Subcutaneous abdominal adipose tissue (tissue), 5 donors: ENCODE measurements around the gene DNAAF8.

Experiments
- H3K27ac ChIP-seq: one replicate; pipeline ENCODE4 v1.7.0; 2013; ENCODE audit warnings: low read depth, mild to moderate bottlenecking, inconsistent platforms, low read length, moderate library complexity
- H3K27me3 ChIP-seq, 5 donors: one replicate each; pipeline ENCODE4 v1.7.0; 2013; ENCODE audit warnings: low read length in 5 of 5, inconsistent platforms in 1 of 5; ENCODE audit not compliant: control insufficient read depth in 5 of 5, insufficient read depth in 4 of 5
- H3K36me3 ChIP-seq, 5 donors: one replicate each; pipeline ENCODE4 v1.7.0; 2013; ENCODE audit warnings: low read length in 5 of 5; ENCODE audit not compliant: control insufficient read depth in 5 of 5, insufficient read depth in 5 of 5
- H3K4me1 ChIP-seq, 5 donors: one replicate each; pipeline ENCODE4 v1.7.0; 2013; ENCODE audit warnings: low read length in 5 of 5, mild to moderate bottlenecking in 3 of 5, moderate library complexity in 1 of 5; ENCODE audit not compliant: control insufficient read depth in 5 of 5, insufficient read depth in 5 of 5
- H3K4me3 ChIP-seq, 5 donors: one replicate each; pipeline ENCODE4 v1.7.0; 2013; ENCODE audit warnings: low read length in 5 of 5, low read depth in 1 of 5
- H3K9ac ChIP-seq, 5 donors: one replicate each; pipeline ENCODE4 v1.7.0; 2013; ENCODE audit warnings: low read length in 5 of 5, mild to moderate bottlenecking in 4 of 5, moderate library complexity in 3 of 5
- H3K9me3 ChIP-seq, 5 donors: one replicate each; pipeline ENCODE4 v1.7.0; 2013; ENCODE audit warnings: low read length in 5 of 5; ENCODE audit not compliant: control insufficient read depth in 5 of 5
- donor health status: healthy.
- donor health status: healthy.
- donor health status: healthy.
- donor health status: healthy.
- donor health status: healthy.

Gene DNAAF8

GRCh38 chr16:4787627-4788482 is 53.5 kb downstream of the DNAAF8 start, which contains the start of gene SEPTIN12:
TSS of gene SEPTIN12 (minus strand) at chr16:4788345. CDS start at chr16:4787645, 700 bp downstream.
- H3K4me3 ChIP-seq, result no peak within 1 kb of the TSS
- H3K27ac ChIP-seq, result no peak within 1 kb of the TSS
- no peaks in the 10 kb centered on the region for H3K36me3 ChIP-seq
- no peak within 1 kb of the TSS for H3K9ac ChIP-seq
- no peaks in the 10 kb centered on the region for H3K9me3 ChIP-seq
- H3K4me1 ChIP-seq, result no peaks in the 10 kb centered on the region
- peaks cover 0 to 2% (median 0%) of the 10 kb centered on the region in 5 donors for H3K27me3 ChIP-seq

GRCh38 chr16:4788489-4788889 is 54.2 kb downstream of the DNAAF8 start:
- no peak overlapping the region for H3K27ac ChIP-seq
- no peaks in the 10 kb centered on the region for H3K9me3 ChIP-seq
- no peak overlapping the region for H3K4me3 ChIP-seq
- no peaks in the 10 kb centered on the region for H3K4me1 ChIP-seq
- no peak overlapping the region for H3K9ac ChIP-seq
- H3K36me3 ChIP-seq, result no peaks in the 10 kb centered on the region
- H3K27me3 ChIP-seq, result peaks cover 0 to 2% (median 0%) of the 10 kb centered on the region in 5 donors

- H3K9ac ChIP-seq, result no peak overlapping the region
- H3K4me3 ChIP-seq, result no peak overlapping the region
- H3K4me1 ChIP-seq, result no peaks in the 10 kb centered on the region
- H3K27me3 ChIP-seq, result peaks cover 0 to 2% (median 0%) of the 10 kb centered on the region in 5 donors
- H3K9me3 ChIP-seq, result no peaks in the 10 kb centered on the region
- H3K27ac ChIP-seq, result no peak overlapping the region
- H3K36me3 ChIP-seq, result no peaks in the 10 kb centered on the region
Observed at GRCh38 chr16:4788910-4789309, 54.6 kb downstream of the DNAAF8 start.

- no peaks in the 10 kb centered on the region for H3K9me3 ChIP-seq
- no peak overlapping the region for H3K27ac ChIP-seq
- no peak overlapping the region for H3K9ac ChIP-seq
- no peaks in the 10 kb centered on the region for H3K4me1 ChIP-seq
- no peaks in the 10 kb centered on the region for H3K36me3 ChIP-seq
- H3K27me3 ChIP-seq, result peaks cover 0 to 2% (median 0%) of the 10 kb centered on the region in 5 donors
- H3K4me3 ChIP-seq, result no peak overlapping the region
Observed at GRCh38 chr16:4790261-4790660, 55.9 kb downstream of the DNAAF8 start.

- H3K9ac ChIP-seq, result no peak overlapping the region
- no peak overlapping the region for H3K27ac ChIP-seq
- no peaks in the 10 kb centered on the region for H3K4me1 ChIP-seq
- no peaks in the 10 kb centered on the region for H3K9me3 ChIP-seq
- no peaks in the 10 kb centered on the region for H3K36me3 ChIP-seq
- peaks cover 0 to 2% (median 0%) of the 10 kb centered on the region in 5 donors for H3K27me3 ChIP-seq
- H3K4me3 ChIP-seq, result no peak overlapping the region
Observed at GRCh38 chr16:4790871-4791270, 56.5 kb downstream of the DNAAF8 start.

GRCh38 chr16:4792951-4793513 is 58.7 kb downstream of the DNAAF8 start:
- H3K27me3 ChIP-seq, result no peaks in the 10 kb centered on the region
- no peak overlapping the region for H3K4me3 ChIP-seq
- H3K27ac ChIP-seq, result no peak overlapping the region
- no peaks in the 10 kb centered on the region for H3K9me3 ChIP-seq
- H3K36me3 ChIP-seq, result peaks cover 0 to 11% (median 0%) of the 10 kb centered on the region in 5 donors
- H3K9ac ChIP-seq, result no peak overlapping the region
- no peaks in the 10 kb centered on the region for H3K4me1 ChIP-seq

GRCh38 chr16:4795181-4795827 is 61.0 kb downstream of the DNAAF8 start, which contains the start of gene SMIM22:
TSS of gene SMIM22 (plus strand) at chr16:4795369. CDS start at chr16:4795735, 366 bp downstream.
- no peak within 1 kb of the TSS for H3K4me3 ChIP-seq
- peaks cover 0 to 3% (median 0%) of the 10 kb centered on the region in 5 donors for H3K4me1 ChIP-seq
- H3K9me3 ChIP-seq, result no peaks in the 10 kb centered on the region
- H3K36me3 ChIP-seq, result peaks cover 0 to 16% (median 3%) of the 10 kb centered on the region in 5 donors
- H3K9ac ChIP-seq, result no peak within 1 kb of the TSS
- no peaks in the 10 kb centered on the region for H3K27me3 ChIP-seq
- no peak within 1 kb of the TSS for H3K27ac ChIP-seq

GRCh38 chr16:4795828-4796572 is 61.7 kb downstream of the DNAAF8 start:
- Histone ChIP-seq H3K27ac (no peak overlapping the region), H3K27me3 (no peaks in the 10 kb centered on the region), H3K9ac (no peak overlapping the region), H3K36me3 (peaks cover 0 to 16% (median 3%) of the 10 kb centered on the region in 5 donors), H3K4me1 (peaks cover 0 to 10% (median 0%) of the 10 kb centered on the region in 5 donors), H3K4me3 (no peak overlapping the region), H3K9me3 (no peaks in the 10 kb centered on the region)

GRCh38 chr16:4796982-4797804 is 62.9 kb downstream of the DNAAF8 start:
- peaks cover 0 to 16% (median 3%) of the 10 kb centered on the region in 5 donors for H3K36me3 ChIP-seq
- H3K4me3 ChIP-seq, result no peak overlapping the region
- H3K4me1 ChIP-seq, result peaks cover 0 to 22% (median 11%) of the 10 kb centered on the region in 5 donors
- no peak overlapping the region for H3K9ac ChIP-seq
- no peak overlapping the region for H3K27ac ChIP-seq
- H3K9me3 ChIP-seq, result no peaks in the 10 kb centered on the region
- H3K27me3 ChIP-seq, result no peaks in the 10 kb centered on the region
